A549 (cell line): Measurements from ENCODE around the gene SHTN1. TPM values are rescaled to one million over a fixed set of nuclear protein-coding genes. Genes with fewer than 3 reads are reported as not detected.
A peak's percentile ranks its signal among the peaks of the same experiment; 100 is the strongest.

Source experiments
- ATAC-seq, 2 experiments: fragments of 200-7000 bp in 1 of 2; fragments of >200 bp in 1 of 2; cut with Nextera tagmentation in 1 of 2; cut with Tn5 transposase in 1 of 2; 3 replicates each; pipeline versions ENCODE4 v1.8.0 to v1.9.1; 2018 to 2020; ENCODE audit warnings: mild to moderate bottlenecking in 1 of 2, moderate library complexity in 1 of 2
- CTCF ChIA-PET: fragments of 300-600 bp; sonication (Branson Sonifier 250); formaldehyde crosslinking; extraction: SDS; loops from one replicate; lab custom pipeline; 2021; ENCODE audit warnings: antibody characterized with exemption, inconsistent platforms; lab: Yijun Ruan, JAX
- POLR2A ChIA-PET: fragments of 350-600 bp; formaldehyde crosslinking; extraction: SDS; loops from one replicate; lab custom pipeline; 2021; ENCODE audit warnings: antibody characterized with exemption, inconsistent platforms; lab: Yijun Ruan, JAX
- DNase-seq, 2 experiments: peaks; one replicate each; pipeline versions ENCODE4 v3.0.0 to v3.0.0-alpha.2; 2011 to 2016; ENCODE audit warnings: low read depth in 1 of 2, low spot score in 1 of 2
- FAIRE-seq: peaks from 2 replicates; lab custom pipeline; 2011; peaks lifted over from hg19 to GRCh38; lab: Jason Lieb, UNC
- H3K27ac ChIP-seq, 2 experiments: fragments of >200 bp; sonication (Bioruptor Twin); formaldehyde crosslinking; 3 replicates each; pipeline ENCODE4 v1.5.1; 2016 to 2017
- H3K4me1 ChIP-seq: fragments of >200 bp; sonication (Bioruptor Twin); formaldehyde crosslinking; 3 replicates; pipeline ENCODE4 v1.6.1; 2016
- H3K4me2 ChIP-seq: fragments of >200 bp; sonication (Bioruptor Twin); formaldehyde crosslinking; 3 replicates; pipeline ENCODE4 v1.6.1; 2016
- H3K4me3 ChIP-seq: fragments of >200 bp; sonication (Bioruptor Twin); formaldehyde crosslinking; 3 replicates; pipeline ENCODE4 v1.5.1; 2016
- H3K9me3 ChIP-seq: fragments of >200 bp; sonication (Bioruptor Twin); formaldehyde crosslinking; 3 replicates; pipeline ENCODE4 v1.6.1; 2016
- BCL3 ChIP-seq: fragments of >200 bp; sonication (Bioruptor Twin); formaldehyde crosslinking; IDR thresholded peaks from 3 replicates; pipeline ENCODE4 v1.6.1; 2016
- CEBPB ChIP-seq, 2 experiments: fragments of >200 bp in 1 of 2; sonication (Bioruptor Twin) in 1 of 2; formaldehyde crosslinking in 1 of 2; IDR thresholded peaks; 2 replicates each; pipeline ENCODE4 v1.6.1; 2012 to 2016
- CHD4 ChIP-seq: fragments of 200-600 bp; sonication (generic); IDR thresholded peaks from 2 replicates; pipeline ENCODE4 v1.6.1; 2016; ENCODE audit warnings: antibody characterized with exemption, mild to moderate bottlenecking, borderline replicate concordance
- GATA3 ChIP-seq: IDR thresholded peaks from 2 replicates; pipeline ENCODE4 v1.6.1; 2012; ENCODE audit warnings: borderline replicate concordance
- HDAC2 ChIP-seq: fragments of 200-600 bp; sonication (generic); IDR thresholded peaks from 2 replicates; pipeline ENCODE4 v1.6.1; 2016
- HES2 ChIP-seq: fragments of >200 bp; sonication (Bioruptor Twin); formaldehyde crosslinking; IDR thresholded peaks from 2 replicates; pipeline ENCODE4 v1.6.1; 2016
- HMGXB4 ChIP-seq: fragments of 250-450 bp; sonication (Bioruptor Pico); IDR thresholded peaks from 2 replicates; pipeline ENCODE4 v1.5.0; 2021; ENCODE audit warnings: mild to moderate bottlenecking, moderate library complexity, borderline replicate concordance
- HOXB5 ChIP-seq: fragments of 250-450 bp; sonication (Bioruptor Pico); IDR thresholded peaks from 2 replicates; pipeline ENCODE4 v1.5.0; 2020; ENCODE audit warnings: mild to moderate bottlenecking, moderate library complexity
- JUN ChIP-seq, 2 experiments: fragments of >200 bp; sonication (Bioruptor Twin); formaldehyde crosslinking; IDR thresholded peaks; 2 replicates in 1 of 2; 3 replicates in 1 of 2; pipeline ENCODE4 v1.6.1; 2016 to 2017
- KDM1A ChIP-seq: fragments of 200-600 bp; sonication (generic); IDR thresholded peaks from 2 replicates; pipeline ENCODE4 v1.6.1; 2016; ENCODE audit warnings: low read depth, mild to moderate bottlenecking
- NPAS2 ChIP-seq: fragments of 250-450 bp; sonication (Bioruptor Pico); IDR thresholded peaks from 2 replicates; pipeline ENCODE4 v1.8.0; 2022; ENCODE audit warnings: mild to moderate bottlenecking, moderate library complexity, borderline replicate concordance
- PHF8 ChIP-seq: fragments of 200-600 bp; sonication (generic); IDR thresholded peaks from 2 replicates; pipeline ENCODE4 v1.6.1; 2016; ENCODE audit warnings: low read depth, mild to moderate bottlenecking, antibody characterized with exemption, moderate library complexity, borderline replicate concordance
- RAD21 ChIP-seq, 2 experiments: fragments of >200 bp in 1 of 2; sonication (Bioruptor Twin) in 1 of 2; formaldehyde crosslinking in 1 of 2; IDR thresholded peaks in 1 of 2; conservative IDR thresholded peaks in 1 of 2; 2 replicates in 1 of 2; 3 replicates in 1 of 2; pipeline ENCODE4 v1.6.1; 2012 to 2018; ENCODE audit warnings: inconsistent platforms in 1 of 2
- RARB ChIP-seq: fragments of 250-450 bp; sonication (Bioruptor Pico); IDR thresholded peaks from 2 replicates; pipeline ENCODE4 v1.8.0; 2021; ENCODE audit warnings: mild to moderate bottlenecking, moderate library complexity
- RFX5 ChIP-seq: fragments of 450-650 bp; IDR thresholded peaks from 2 replicates; pipeline ENCODE4 v1.7.1; 2014; ENCODE audit warnings: antibody characterized with exemption, mild to moderate bottlenecking, moderate library complexity
- TFCP2L1 ChIP-seq: fragments of 250-450 bp; sonication (Bioruptor Pico); IDR thresholded peaks from 2 replicates; pipeline ENCODE4 v1.5.0; 2021; ENCODE audit warnings: mild to moderate bottlenecking
- USF2 ChIP-seq: fragments of 450-650 bp; IDR thresholded peaks from 2 replicates; pipeline ENCODE4 v1.6.1; 2014; ENCODE audit warnings: antibody characterized with exemption
- ZNF302 ChIP-seq: fragments of 250-450 bp; sonication (Bioruptor Pico); IDR thresholded peaks from 2 replicates; pipeline ENCODE4 v1.9.0; 2021; ENCODE audit warnings: inconsistent platforms, mild to moderate bottlenecking, moderate library complexity
- ZSCAN20 ChIP-seq: fragments of 250-450 bp; sonication (Bioruptor Pico); IDR thresholded peaks from 2 replicates; pipeline ENCODE4 v1.8.0; 2022; ENCODE audit warnings: mild to moderate bottlenecking, moderate library complexity
- whole genome bisulfite sequencing: methylation state at CpG from one replicate; pipeline ENCODE4 v1.1.6; 2017; ENCODE audit errors: missing lambda C conversion rate; 5-methylcytosine and 5-hydroxymethylcytosine counted together
- polyA plus RNA-seq, 4 experiments: library from polyadenylated mRNA; depleted of rRNA in 3 of 4; stranded (reverse); fragments of >200 nt; fragmentation: RNase III in 1 of 4; extraction: RNeasy Plus Mini Kit Qiagen cat#74134 plus additional on column Dnase treatment in 1 of 4; gene quantifications; 2 replicates in 3 of 4; 3 replicates in 1 of 4; pipeline ENCODE4 v1.2.3, GENCODE V29; 2011 to 2017

The SHTN1 gene
- polyA plus RNA-seq, 2 of the 4 experiments (the other 2 are of a cell fraction) = 21.7 to 63.1 TPM

- TF ChIP-seq GATA3 (no peak), CEBPB (IDR thresholded peaks at IDR 0.05) (peak; percentile 79 to 89), HMGXB4 (CRISPR knock-in tag) (no peak), ZSCAN20 (CRISPR knock-in tag) (no peak), PHF8 (no peak), RARB (CRISPR knock-in tag) (no peak), RFX5 (no peak), RAD21 (conservative IDR thresholded peaks at IDR 0.05 in 1 of 2, IDR thresholded peaks at IDR 0.05 in 1 of 2) (0 out of 5 replicates have a peak, but pooled peaks of 1 of the 2 experiments have one; percentile 1), JUN (IDR thresholded peaks at IDR 0.05) (peak in 1 of 2 experiments; percentile 35; a peak in 1 of 5 replicates)
These were observed 116.5 kb downstream of the SHTN1 start (continued) for GRCh38 chr10:116888380-116889055.

GRCh38 chr10:116886772-116887171 lies 118.2 kb downstream of the SHTN1 start:
- Histone ChIP-seq H3K4me1 (peaks cover 22% of the 10 kb centered on the region), H3K27ac (no peak overlapping the region), H3K4me2 (no peak overlapping the region), H3K9me3 (no peaks in the 10 kb centered on the region), H3K4me3 (no peak overlapping the region)
- ATAC-seq (no peak), DNase-seq (no peak), FAIRE-seq (no peak)
- ChIA-PET CTCF (interaction anchor here (1.1 kb wide), 1 partner anchor 281 kb away, joined by 3 read pairs; no protein-coding TSS in a partner anchor), POLR2A (no interaction called here)
- 95% methylated on average over 4 of the region's 4 CpGs for WGBS
- TF ChIP-seq RAD21 (conservative IDR thresholded peaks at IDR 0.05 in 1 of 2, IDR thresholded peaks at IDR 0.05 in 1 of 2) (no peak), USF2 (no peak), ZNF302 (no peak), ZSCAN20 (CRISPR knock-in tag) (no peak), RARB (CRISPR knock-in tag) (no peak), BCL3 (no peak), KDM1A (no peak), RFX5 (no peak), HMGXB4 (CRISPR knock-in tag) (no peak), HES2 (no peak), CHD4 (no peak), TFCP2L1 (CRISPR knock-in tag) (no peak), JUN (IDR thresholded peaks at IDR 0.05) (no peak), HDAC2 (no peak), HOXB5 (CRISPR knock-in tag) (no peak), NPAS2 (CRISPR knock-in tag) (no peak)
